GM12878 (cell line): Measurements from ENCODE around the gene METTL21A. TPM values are rescaled to one million over a fixed set of nuclear protein-coding genes. Genes with fewer than 3 reads are reported as not detected.

ENCODE experiments used
- BCL3 ChIP-seq: IDR thresholded peaks from 2 replicates; pipeline ENCODE4 v1.6.1; 2011; ENCODE audit warnings: borderline replicate concordance, low read depth, mild to moderate bottlenecking, moderate library complexity, low read length; ENCODE audit not compliant: insufficient read depth, poor library complexity, severe bottlenecking
- BCLAF1 ChIP-seq: fragments of 450-650 bp; IDR thresholded peaks from 2 replicates; pipeline ENCODE4 v1.6.1; 2017; ENCODE audit warnings: antibody characterized with exemption, mild to moderate bottlenecking, moderate library complexity
- BHLHE40 ChIP-seq, 2 experiments: fragments of 450-650 bp in 1 of 2; IDR thresholded peaks; 2 replicates each; pipeline ENCODE4 v1.6.1; 2011 to 2017; ENCODE audit warnings: low read depth in 2 of 2, borderline replicate concordance in 1 of 2, improper control_type of control experiment in 1 of 2, low read length in 1 of 2, mild to moderate bottlenecking in 1 of 2
- BMI1 ChIP-seq: fragments of 450-650 bp; IDR thresholded peaks from 2 replicates; pipeline ENCODE4 v1.6.1; 2016; ENCODE audit warnings: mild to moderate bottlenecking, moderate library complexity, borderline replicate concordance
- FOS ChIP-seq: IDR thresholded peaks from 3 replicates; pipeline ENCODE4 v1.6.1; 2011; ENCODE audit warnings: borderline replicate concordance; ENCODE audit not compliant: insufficient read length; ENCODE audit errors: extremely low read depth
- HDAC6 ChIP-seq: fragments of 200-600 bp; sonication (generic); IDR thresholded peaks from one replicate; pipeline ENCODE4 v1.8.0; 2017; ENCODE audit warnings: antibody characterized with exemption; ENCODE audit not compliant: unreplicated experiment
- IKZF1 ChIP-seq: fragments of 450-650 bp; conservative IDR thresholded peaks from 2 replicates; pipeline ENCODE4 v1.6.1; 2017; ENCODE audit warnings: antibody characterized with exemption, mild to moderate bottlenecking
- MAX ChIP-seq: IDR thresholded peaks from 2 replicates; pipeline ENCODE4 v1.6.1; 2012; ENCODE audit warnings: low read depth, low read length, improper control_type of control experiment
- MTA2 ChIP-seq: fragments of 450-650 bp; IDR thresholded peaks from 2 replicates; pipeline ENCODE4 v1.6.1; 2016; ENCODE audit warnings: low read depth, mild to moderate bottlenecking, moderate library complexity
- MXI1 ChIP-seq: fragments of 150-350 bp; IDR thresholded peaks from 2 replicates; pipeline ENCODE4 v1.6.1; 2011; ENCODE audit warnings: low read depth, mild to moderate bottlenecking, inconsistent platforms, low read length, improper control_type of control experiment
- NBN ChIP-seq: fragments of 450-650 bp; IDR thresholded peaks from 2 replicates; pipeline ENCODE4 v1.6.1; 2016
- NR2C2 ChIP-seq: IDR thresholded peaks from 2 replicates; pipeline ENCODE4 v1.6.1; 2011; ENCODE audit warnings: borderline replicate concordance, low read depth; ENCODE audit not compliant: control insufficient read depth, insufficient read length
- NR2F1 ChIP-seq: fragments of 450-650 bp; conservative IDR thresholded peaks from 2 replicates; pipeline ENCODE4 v1.6.1; 2017; ENCODE audit warnings: mild to moderate bottlenecking
- NRF1 ChIP-seq: conservative IDR thresholded peaks from 2 replicates; pipeline ENCODE4 v1.6.1; 2011; ENCODE audit warnings: mild to moderate bottlenecking, low read depth, low read length, improper control_type of control experiment
- RELA ChIP-seq: fragments of 450-650 bp; IDR thresholded peaks from 2 replicates; pipeline ENCODE4 v1.8.0; 2014; ENCODE audit warnings: borderline replicate concordance; ENCODE audit not compliant: partially characterized antibody
- SMC3 ChIP-seq: IDR thresholded peaks from 2 replicates; pipeline ENCODE4 v1.6.1; 2011; ENCODE audit warnings: low read length, improper control_type of control experiment, borderline replicate concordance
- SREBF1 ChIP-seq: IDR thresholded peaks from 2 replicates; pipeline ENCODE4 v1.6.1; 2012; ENCODE audit warnings: mild to moderate bottlenecking, low read length
- SRF ChIP-seq, 2 experiments: IDR thresholded peaks; 2 replicates each; pipeline ENCODE4 v1.6.1; 2011; ENCODE audit warnings: low read depth in 2 of 2, low read length in 2 of 2, mild to moderate bottlenecking in 1 of 2, moderate library complexity in 1 of 2
- SUPT20H ChIP-seq: IDR thresholded peaks from 2 replicates; pipeline ENCODE4 v1.6.1; 2011; ENCODE audit warnings: low read depth, mild to moderate bottlenecking, low read length, moderate library complexity, borderline replicate concordance; ENCODE audit not compliant: control insufficient read depth
- TCF12 ChIP-seq: IDR thresholded peaks from 2 replicates; pipeline ENCODE4 v1.6.1; 2011; ENCODE audit warnings: low read depth, mild to moderate bottlenecking, low read length
- ZBTB4 ChIP-seq: fragments of 450-650 bp; formaldehyde crosslinking; IDR thresholded peaks from 2 replicates; pipeline ENCODE4 v1.4.0; 2022; ENCODE audit warnings: mild to moderate bottlenecking, moderate library complexity
- ZNF622 ChIP-seq: fragments of 450-650 bp; IDR thresholded peaks from 2 replicates; pipeline ENCODE4 v1.6.1; 2017; ENCODE audit warnings: mild to moderate bottlenecking, inconsistent platforms
- polyA plus RNA-seq, 11 experiments: library from polyadenylated mRNA; depleted of rRNA in 4 of 11; unstranded in 6 of 11; stranded (reverse) in 5 of 11; fragments of >200 nt; fragmentation: Nextera tagmentation in 4 of 11; fragmentation: Illumina TruSeq in 1 of 11; extraction: Ambion mirVana in 4 of 11; extraction: Trizol in 1 of 11; gene quantifications; 1 replicate in 1 of 11; 2 replicates in 10 of 11; pipeline versions ENCODE4 v1.2.1 to v1.2.3, GENCODE V29; 2011 to 2016; ENCODE audit warnings: inconsistent platforms in 2 of 11, missing spikeins in 2 of 11, low read depth in 1 of 11
- total RNA-seq, 4 experiments: library from RNA; depleted of rRNA in 3 of 4; stranded (reverse); fragments of >200 nt in 3 of 4; fragmentation: Illumina TruSeq in 1 of 4; extraction: Trizol in 1 of 4; gene quantifications; 2 replicates each; pipeline versions ENCODE4 v1.2.1 to v1.2.3, GENCODE V29; 2013 to 2021

Gene METTL21A
- total and polyA plus RNA-seq, 10 of the 15 experiments (the other 5 are each of a cell fraction or from before 2014, with no cell fraction given) = 6.8 to 41.7 (median 27.8) TPM

GRCh38 chr2:207625014-207625907, at the start of gene METTL21A (continued):
- TF ChIP-seq MAX (peak; percentile 33), HDAC6 (no peak), SREBF1 (no peak), MXI1 (peak; percentile 41), FOS (no peak), SUPT20H (no peak), ZBTB4 (CRISPR knock-in tag) (no peak), ZNF622 (no peak), BMI1 (no peak), BCL3 (peak; percentile 83), TCF12 (peak; percentile 92), SMC3 (no peak), SRF (IDR thresholded peaks at IDR 0.05; ENCODE audit: low read depth in 2 of 2, low read length in 2 of 2) (0 out of 4 replicates have a peak, but pooled peaks of 1 of the 2 experiments have one; percentile 48), BHLHE40 (IDR thresholded peaks at IDR 0.05; ENCODE audit: borderline replicate concordance in 1 of 2, low read depth in 2 of 2, low read length in 1 of 2) (peak; percentile 86 to 97), NRF1 (no peak), BCLAF1 (no peak), NBN (peak; percentile 96), RELA (peak; percentile 94), NR2F1 (peak; percentile 82), NR2C2 (no peak), MTA2 (peak; percentile 56; the same call in 1 of the 2 replicates), IKZF1 (peak; percentile 85)
